ENCODE data around the gene ZNF614.

DNA sequence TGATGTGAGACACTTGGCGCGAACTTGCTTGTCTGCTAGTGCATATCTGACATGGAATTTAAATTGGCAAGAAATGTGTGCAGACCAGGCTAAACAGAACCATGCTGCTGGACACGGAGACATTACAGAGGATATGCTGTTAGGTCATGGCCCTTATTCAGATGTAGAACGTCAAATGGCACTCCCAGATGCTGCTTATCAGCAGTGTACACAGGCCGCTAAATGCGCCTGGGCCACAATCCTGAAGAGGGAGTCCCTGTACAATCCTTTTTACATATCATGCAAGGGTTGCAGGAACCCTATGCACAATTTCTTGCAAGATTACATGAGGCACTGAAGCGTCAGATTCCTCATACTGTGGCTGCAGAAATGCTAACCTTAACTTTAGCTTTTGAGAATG, 50.8 kb downstream of the ZNF614 start:
- TF ChIP-seq TAF1 (IDR thresholded peaks at IDR 0.05; ENCODE audit: borderline replicate concordance, insufficient read depth, low read length) (no peak), SIN3A (IDR thresholded peaks at IDR 0.05; ENCODE audit: borderline replicate concordance, insufficient read depth, low read length) (no peak), POLR2AphosphoS5 (IDR thresholded peaks at IDR 0.05; ENCODE audit: low read depth, low read length) (no peak)

All from PFSK-1 (cell line).